ENCODE data around the gene TUBG1.

DNA sequence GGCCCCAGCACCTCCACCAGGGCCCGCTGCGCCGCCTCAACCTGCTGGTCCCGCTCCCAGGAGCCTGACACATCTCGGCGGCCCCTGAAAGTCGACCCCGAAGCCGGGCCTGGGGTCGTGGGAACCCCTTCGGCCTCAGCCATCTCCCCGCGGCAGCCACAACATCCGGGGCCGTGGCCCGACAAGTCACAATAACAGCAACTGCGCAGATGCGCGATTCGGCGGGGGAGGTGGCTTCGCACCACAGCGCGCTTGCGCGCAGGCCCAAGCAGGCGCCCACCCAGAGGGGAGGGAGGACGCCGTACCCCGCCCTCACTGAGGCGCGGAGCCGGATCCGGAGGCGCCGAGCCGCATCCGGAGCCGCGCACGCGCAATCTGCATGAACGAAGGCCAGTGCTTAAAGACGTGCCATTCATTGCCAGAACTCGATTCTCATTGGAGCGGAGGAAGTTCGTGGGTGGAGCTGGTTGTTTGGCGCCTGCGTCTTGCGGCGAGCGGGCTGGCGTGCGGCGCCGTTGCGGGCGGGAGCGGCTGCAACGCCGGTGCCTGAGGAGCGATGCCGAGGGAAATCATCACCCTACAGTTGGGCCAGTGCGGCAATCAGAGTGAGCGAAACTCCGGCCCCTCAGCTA, at the start of gene TUBG1, which contains the start of gene RETREG3:
- TF ChIP-seq POLR2AphosphoS5 (IDR thresholded peaks at IDR 0.05; ENCODE audit: low read depth, low read length) (peak; percentile 88), TAF1 (IDR thresholded peaks at IDR 0.05; ENCODE audit: borderline replicate concordance, low read depth, low read length) (peak; percentile 42; the same call in 1 of the 2 replicates), POLR2A (IDR thresholded peaks at IDR 0.05; ENCODE audit: low read depth, low read length) (peak; percentile 92)

Data from GM12892 (cell line).